Heart left ventricle (tissue), 16 donors: Measurements from ENCODE around the gene ATP2B1. TPM values are rescaled to one million over a fixed set of nuclear protein-coding genes. Genes with fewer than 3 reads are reported as not detected.

ENCODE experiments used
- ATAC-seq, 4 donors: fragments of 200-7000 bp; cut with Tn5 transposase; one replicate each; pipeline ENCODE4 v1.9.1; 2020 to 2022; ENCODE audit warnings: moderate library complexity in 4 of 4, mild to moderate bottlenecking in 3 of 4, moderate number of reproducible peaks in 1 of 4
- DNase-seq, 5 donors: peaks; one replicate each; pipeline ENCODE4 v3.0.0-alpha.2; 2020
- H3K27ac ChIP-seq, 12 donors: fragments of 200-600 bp; sonication (generic) in 4 of 12; one replicate each; pipeline versions ENCODE4 v1.5.0 to v1.8.0; 2016 to 2022; ENCODE audit warnings: mild to moderate bottlenecking in 2 of 12
- H3K27me3 ChIP-seq, 9 donors: fragments of 200-600 bp; sonication (generic) in 2 of 9; one replicate each; pipeline versions ENCODE4 v1.5.1 to v1.8.0; 2016 to 2022; ENCODE audit warnings: mild to moderate bottlenecking in 3 of 9
- H3K36me3 ChIP-seq, 9 donors: fragments of 200-600 bp; sonication (generic) in 2 of 9; one replicate each; pipeline versions ENCODE4 v1.5.0 to v1.8.0; 2018 to 2022; ENCODE audit warnings: mild to moderate bottlenecking in 2 of 9
- H3K4me1 ChIP-seq, 12 donors: fragments of 200-600 bp; sonication (generic) in 4 of 12; one replicate each; pipeline versions ENCODE4 v1.5.0 to v1.8.0; 2016 to 2022; ENCODE audit warnings: mild to moderate bottlenecking in 3 of 12
- H3K4me3 ChIP-seq, 12 donors: fragments of 200-600 bp; sonication (generic) in 4 of 12; one replicate each; pipeline versions ENCODE4 v1.5.0 to v1.8.0; 2017 to 2022; ENCODE audit warnings: mild to moderate bottlenecking in 9 of 12, moderate library complexity in 4 of 12
- H3K9me3 ChIP-seq, 12 donors: fragments of 200-600 bp; sonication (generic) in 4 of 12; one replicate each; pipeline versions ENCODE4 v1.5.0 to v1.8.0; 2016 to 2022; ENCODE audit warnings: mild to moderate bottlenecking in 1 of 12
- POLR2A ChIP-seq, 2 donors: fragments of 450-650 bp; IDR thresholded peaks; one replicate each; pipeline ENCODE4 v1.6.1; 2017; ENCODE audit warnings: antibody characterized with exemption in 2 of 2, mild to moderate bottlenecking in 2 of 2, moderate library complexity in 2 of 2
- WGBS, 4 donors: extraction: QIAGEN DNeasy Blood & Tissue Kit in 2 of 4; methylation state at CpG; one replicate each; pipeline versions ENCODE4 v1.1.5 to v1.1.7; 2013 to 2018; 5-methylcytosine and 5-hydroxymethylcytosine counted together
- intact Hi-C, 10 donors: fragments of 100-400 bp; cut with DNase I; formaldehyde crosslinking; loops; one replicate each; pipeline versions ENCODE4 v1.11.1 to v1.14.2; 2022
- polyA plus RNA-seq, 2 donors: library from polyadenylated mRNA; stranded (reverse); fragments of 200-250 nt; gene quantifications; one replicate each; pipeline ENCODE4 v1.2.3, GENCODE V29; 2013
- total RNA-seq, 9 donors: library from RNA; depleted of rRNA in 2 of 9; stranded (reverse); fragments of >200 nt in 2 of 9; fragmentation: NEBNext Ultra II Directional in 3 of 9; extraction: Animal tissue kit (Norgen Biotek cat#: 25700) in 3 of 9; gene quantifications; one replicate each; pipeline versions ENCODE4 v1.1.0 to v1.2.4, GENCODE V29; 2016 to 2023
- TF ChIP-seq, protein P1 (sequence below), 12 donors: fragments of 200-600 bp; sonication (generic) in 4 of 12; IDR thresholded peaks; one replicate each; pipeline versions ENCODE4 v1.5.0 to v1.8.0; 2018 to 2022; ENCODE audit warnings: antibody characterized with exemption in 12 of 12, mild to moderate bottlenecking in 5 of 12
- donor health status: ischemic (EF 13 %, LVEDD 7.1; RV severe dilation, severe dysfunction).
- donor health status: healthy with polysubstance abuse.
- donor health status: DM: no; HTN: yes; CAD: no.
- donor health status: DM: no; HTN: no; CAD: no.
- donor health status: ischemic (EF 25% LVEDD 6.9; RV normal size, moderate dysfunction).
- donor health status: ischemic (EF 25% LVEDD 5.7; RV mildly dilated, moderate dysfunction).
- donor health status: healthy.
- donor health status: DM: yes; HTN: yes; CAD: no.
- donor health status: ischemic (EF 35%, LVEDD 5.7; RV mildly dilated, moderate dysfunction).
- donor health status: nonischemic (EF 11% LVEDD 7.7; RV severe dilation, severe dysfunction).
- donor health status: DM: yes; HTN: yes; CAD: no.
- donor health status: PGD.
- donor health status: ischemic (EF 29% LVEDD 5.4; RV normal size, mild dysfunction).
- donor health status: nonischemic (EF 23%, LVEDD 6.1; RV moderate dilation, normal function).

ATP2B1 gene
- total and polyA plus RNA-seq, 11 donors = 3.3 to 34.9 (median 18.5) TPM

DNA sequence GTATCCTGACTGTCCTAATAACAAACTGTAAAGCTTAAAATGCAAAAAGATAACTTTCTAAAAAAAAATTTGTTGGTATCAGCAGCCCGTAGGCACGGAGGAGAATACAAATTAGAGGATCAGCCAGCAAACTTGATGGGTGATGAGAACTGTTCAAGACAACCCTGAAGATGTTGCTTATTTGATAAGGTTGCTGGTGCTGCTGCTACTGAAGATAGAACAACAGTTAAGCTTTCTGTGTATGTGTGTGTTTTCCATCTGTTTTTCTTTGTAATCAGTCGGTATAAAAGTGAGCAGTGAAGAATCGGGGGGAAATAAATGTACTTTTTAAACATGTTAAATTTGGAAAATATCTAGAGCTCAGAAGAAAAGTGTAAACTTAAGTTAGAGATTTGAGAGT is 115.4 kb downstream of the ATP2B1 start:
- WGBS, 4 donors = 86 to 90% (median 89%) methylated on average over 4 of the region's 4 CpGs
- ATAC-seq (no peak), DNase-seq (no peak)
- TF ChIP-seq, protein P1, sequence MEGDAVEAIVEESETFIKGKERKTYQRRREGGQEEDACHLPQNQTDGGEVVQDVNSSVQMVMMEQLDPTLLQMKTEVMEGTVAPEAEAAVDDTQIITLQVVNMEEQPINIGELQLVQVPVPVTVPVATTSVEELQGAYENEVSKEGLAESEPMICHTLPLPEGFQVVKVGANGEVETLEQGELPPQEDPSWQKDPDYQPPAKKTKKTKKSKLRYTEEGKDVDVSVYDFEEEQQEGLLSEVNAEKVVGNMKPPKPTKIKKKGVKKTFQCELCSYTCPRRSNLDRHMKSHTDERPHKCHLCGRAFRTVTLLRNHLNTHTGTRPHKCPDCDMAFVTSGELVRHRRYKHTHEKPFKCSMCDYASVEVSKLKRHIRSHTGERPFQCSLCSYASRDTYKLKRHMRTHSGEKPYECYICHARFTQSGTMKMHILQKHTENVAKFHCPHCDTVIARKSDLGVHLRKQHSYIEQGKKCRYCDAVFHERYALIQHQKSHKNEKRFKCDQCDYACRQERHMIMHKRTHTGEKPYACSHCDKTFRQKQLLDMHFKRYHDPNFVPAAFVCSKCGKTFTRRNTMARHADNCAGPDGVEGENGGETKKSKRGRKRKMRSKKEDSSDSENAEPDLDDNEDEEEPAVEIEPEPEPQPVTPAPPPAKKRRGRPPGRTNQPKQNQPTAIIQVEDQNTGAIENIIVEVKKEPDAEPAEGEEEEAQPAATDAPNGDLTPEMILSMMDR (IDR thresholded peaks at IDR 0.05) = no peak
- no peak for TF ChIP-seq POLR2A (IDR thresholded peaks at IDR 0.05)
- no peak overlapping the region for H3K27ac ChIP-seq
- no peaks in the 10 kb centered on the region for H3K4me1 ChIP-seq
- intact Hi-C loops = no loop called here
- H3K27me3 ChIP-seq = no peaks in the 10 kb centered on the region
- H3K9me3 ChIP-seq = no peaks in the 10 kb centered on the region
- H3K4me3 ChIP-seq = no peak overlapping the region
- H3K36me3 ChIP-seq = peaks cover 0 to 72% (median 34%) of the 10 kb centered on the region in 9 donors

DNA sequence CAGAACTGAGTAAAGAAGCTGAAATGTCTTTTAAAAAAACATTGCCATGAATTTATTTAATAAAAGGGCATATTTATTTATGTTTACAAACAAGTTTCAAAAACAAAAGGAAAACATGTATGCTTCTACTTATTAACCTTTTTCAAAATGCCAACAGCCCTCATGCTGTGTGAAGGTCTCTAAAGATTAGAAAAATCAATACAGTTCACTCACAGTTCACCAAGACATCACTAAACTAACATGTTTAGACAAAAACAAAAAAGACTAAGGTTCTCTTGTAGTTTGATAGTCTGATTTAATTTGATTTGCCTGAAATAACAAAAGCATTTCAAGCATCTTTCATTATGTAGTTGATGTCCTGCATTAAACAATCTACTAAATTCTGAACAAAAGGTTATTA is 118.9 kb downstream of the ATP2B1 start:
- peaks cover 0 to 59% (median 34%) of the 10 kb centered on the region in 9 donors for H3K36me3 ChIP-seq
- TF ChIP-seq, protein P1 (IDR thresholded peaks at IDR 0.05) = no peak
- no peak for TF ChIP-seq POLR2A (IDR thresholded peaks at IDR 0.05)
- H3K4me1 ChIP-seq = no peaks in the 10 kb centered on the region
- H3K4me3 ChIP-seq = no peak overlapping the region
- ATAC-seq = no peak
- DNase-seq = no peak
- no peak overlapping the region for H3K27ac ChIP-seq
- H3K9me3 ChIP-seq = no peaks in the 10 kb centered on the region
- no peaks in the 10 kb centered on the region for H3K27me3 ChIP-seq
- intact Hi-C loops = no loop called here

DNA sequence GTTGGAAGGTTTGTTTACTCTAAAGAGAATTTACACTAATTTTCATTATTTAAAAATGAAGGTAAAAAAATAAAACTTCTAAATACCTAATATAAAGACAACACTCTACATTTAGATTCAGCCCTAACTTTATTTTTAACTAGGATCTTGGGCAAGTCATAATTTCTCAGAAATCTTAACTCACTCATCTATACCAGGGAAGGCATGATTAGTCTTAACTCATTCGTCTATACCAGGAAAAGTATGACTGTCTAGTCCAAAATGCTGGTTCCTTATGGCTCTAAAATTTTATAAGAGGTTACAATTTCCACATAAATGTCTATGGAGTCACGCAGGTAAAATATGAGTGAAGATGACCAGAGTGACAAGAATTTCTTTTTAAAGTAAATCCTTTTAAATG is 130.1 kb downstream of the ATP2B1 start:
- H3K27me3 ChIP-seq = no peaks in the 10 kb centered on the region
- H3K27ac ChIP-seq = no peak overlapping the region
- H3K4me1 ChIP-seq = peaks cover 0 to 11% (median 3%) of the 10 kb centered on the region in 12 donors
- no peaks in the 10 kb centered on the region for H3K9me3 ChIP-seq
- H3K36me3 ChIP-seq = no peaks in the 10 kb centered on the region
- DNase-seq (no peak), ATAC-seq (no peak)
- H3K4me3 ChIP-seq = no peak overlapping the region
- intact Hi-C loops = no loop called here
- no peak for TF ChIP-seq POLR2A (IDR thresholded peaks at IDR 0.05)
- TF ChIP-seq, protein P1 (IDR thresholded peaks at IDR 0.05) = no peak
- 91 to 96% (median 93%) methylated on average over 2 of the region's 2 CpGs for WGBS, 4 donors

DNA sequence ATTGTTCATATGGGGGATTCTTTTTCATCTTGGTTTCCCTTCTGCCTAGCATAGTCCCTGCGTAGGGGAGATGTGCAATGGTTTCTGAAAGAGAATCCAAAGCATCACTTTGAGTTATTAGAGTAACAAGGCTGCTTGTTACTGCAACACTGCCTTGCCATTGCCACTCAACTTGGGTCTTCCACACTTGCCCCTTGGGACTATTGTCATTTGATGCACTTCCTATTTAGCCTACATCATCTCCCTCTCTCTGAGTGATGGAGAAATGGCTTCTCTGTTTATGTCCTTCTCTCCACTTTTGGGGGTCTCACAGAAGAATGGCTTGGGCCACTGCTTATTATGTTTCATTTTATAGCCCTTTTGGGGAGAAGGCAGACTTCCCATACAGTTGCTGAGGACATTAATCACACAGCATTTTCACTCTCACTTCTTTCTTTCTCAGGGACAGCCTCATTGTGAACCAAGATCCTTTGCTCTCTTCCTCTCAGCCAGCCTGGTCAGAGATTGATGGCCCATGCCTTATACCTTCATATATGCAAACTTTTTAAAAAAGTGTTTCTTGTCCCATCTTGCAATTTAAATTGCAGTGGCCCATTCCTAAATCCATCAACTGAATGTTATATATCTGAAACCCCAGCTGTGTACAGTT is 131.9 kb downstream of the ATP2B1 start:
- peaks cover 0 to 11% (median 3%) of the 10 kb centered on the region in 12 donors for H3K4me1 ChIP-seq
- DNase-seq (no peak), ATAC-seq (no peak)
- 96 to 100% (median 99%) methylated on average over 1 of the region's 1 CpG for WGBS, 4 donors
- H3K27ac ChIP-seq = no peak overlapping the region
- no peaks in the 10 kb centered on the region for H3K9me3 ChIP-seq
- no peaks in the 10 kb centered on the region for H3K36me3 ChIP-seq
- intact Hi-C loops = no loop called here
- H3K27me3 ChIP-seq = no peaks in the 10 kb centered on the region
- H3K4me3 ChIP-seq = no peak overlapping the region
- TF ChIP-seq POLR2A (IDR thresholded peaks at IDR 0.05) = no peak
- TF ChIP-seq, protein P1 (IDR thresholded peaks at IDR 0.05) = no peak
